GM23248 (cell line): ENCODE data around the gene SEMA3F.

ENCODE experiments used
- EZH2 ChIP-seq: fragments of 200-600 bp; sonication (generic); IDR thresholded peaks from 2 replicates; pipeline ENCODE4 v1.6.1; 2018; ENCODE audit warnings: antibody characterized with exemption, mild to moderate bottlenecking; ENCODE audit not compliant: insufficient read depth, poor library complexity, severe bottlenecking
- EZH2phosphoT487 ChIP-seq: fragments of 200-600 bp; sonication (generic); IDR thresholded peaks from 2 replicates; pipeline ENCODE4 v1.6.1; 2018; ENCODE audit warnings: antibody characterized with exemption, moderate library complexity, mild to moderate bottlenecking, low read depth; ENCODE audit not compliant: insufficient read depth

DNA sequence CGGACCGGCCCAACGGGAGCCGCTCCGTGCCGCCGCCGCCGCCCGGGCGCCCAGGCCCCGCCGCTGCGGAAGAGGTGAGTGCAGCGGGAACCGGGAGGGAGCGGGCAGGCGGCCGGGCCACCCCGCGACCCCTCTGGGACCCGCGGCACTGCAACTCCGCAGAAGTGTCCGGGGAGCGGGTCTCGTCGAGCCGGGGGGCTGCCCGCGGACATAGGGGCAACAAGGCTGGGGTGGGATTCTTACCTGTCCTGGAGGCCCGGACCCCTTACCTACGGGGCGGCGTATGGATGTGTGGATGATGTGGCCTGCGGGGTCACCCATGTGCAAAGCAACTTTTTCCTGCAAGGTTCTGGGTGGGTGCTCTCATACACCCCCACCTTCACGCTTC lies 361 bp downstream of the SEMA3F start:
- TF ChIP-seq EZH2 = no peak
- no peak for TF ChIP-seq EZH2phosphoT487
